ENCODE results near the gene RBM24.

GRCh38 chr6:17258749-17259148 lies 22.4 kb upstream of the RBM24 start:
- TF ChIP-seq CTCF (IDR thresholded peaks at IDR 0.05; ENCODE audit: low read length) (no peak), EZH2 (optimal IDR thresholded peaks at IDR 0.05; ENCODE audit: low read depth, low read length) (no peak), EZH2phosphoT487 (IDR thresholded peaks at IDR 0.05; ENCODE audit: low read length) (no peak)

All from MM.1S (cell line).